Mesodermal cell (in vitro differentiated cells): Measurements from ENCODE around the gene TPRKB.
"Not testable (repeated sequence)": the region's sequence is repeated elsewhere in the genome, so short reads cannot be mapped to it uniquely, and the experiment has no call there.

ENCODE experiments used
- H3K27ac ChIP-seq: 2 replicates; pipeline ENCODE4 v1.7.0; 2013; ENCODE audit warnings: mild to moderate bottlenecking, low read depth, low read length, moderate library complexity; ENCODE audit not compliant: severe bottlenecking
- H3K36me3 ChIP-seq: 2 replicates; pipeline ENCODE4 v1.7.1; 2013; ENCODE audit warnings: mild to moderate bottlenecking, low read length, moderate library complexity; ENCODE audit not compliant: control insufficient read depth, insufficient read depth
- H3K4me1 ChIP-seq: one replicate; pipeline ENCODE4 v1.7.1; 2013; ENCODE audit warnings: mild to moderate bottlenecking, low read length; ENCODE audit not compliant: insufficient read depth, control insufficient read depth, poor library complexity, severe bottlenecking
- H3K4me3 ChIP-seq: 2 replicates; pipeline ENCODE4 v1.7.0; 2013; ENCODE audit warnings: low read length, control low read depth, mild to moderate bottlenecking; ENCODE audit not compliant: insufficient read depth, poor library complexity, severe bottlenecking; ENCODE audit errors: extremely low read depth
- H3K9me3 ChIP-seq: 2 replicates; pipeline ENCODE4 v1.7.1; 2013; ENCODE audit warnings: mild to moderate bottlenecking, low read length, moderate library complexity; ENCODE audit not compliant: control insufficient read depth
- WGBS, 2 experiments: methylation state at CpG; one replicate each; pipeline ENCODE4 v1.1.5; 2013; ENCODE audit warnings: missing lambda C conversion rate in 2 of 2; ENCODE audit not compliant: insufficient coverage in 2 of 2; 5-methylcytosine and 5-hydroxymethylcytosine counted together

TPRKB gene

GRCh38 chr2:73714091-73714490, 23.1 kb downstream of the TPRKB start:
- Histone ChIP-seq H3K9me3 (no peaks in the 10 kb centered on the region), H3K4me1 (no peaks in the 10 kb centered on the region)
- 75% methylated on average over 1 of the region's 2 CpGs; no CpG with 5 or more reads in 1 of the 2 experiments for WGBS, 2 experiments

DNA sequence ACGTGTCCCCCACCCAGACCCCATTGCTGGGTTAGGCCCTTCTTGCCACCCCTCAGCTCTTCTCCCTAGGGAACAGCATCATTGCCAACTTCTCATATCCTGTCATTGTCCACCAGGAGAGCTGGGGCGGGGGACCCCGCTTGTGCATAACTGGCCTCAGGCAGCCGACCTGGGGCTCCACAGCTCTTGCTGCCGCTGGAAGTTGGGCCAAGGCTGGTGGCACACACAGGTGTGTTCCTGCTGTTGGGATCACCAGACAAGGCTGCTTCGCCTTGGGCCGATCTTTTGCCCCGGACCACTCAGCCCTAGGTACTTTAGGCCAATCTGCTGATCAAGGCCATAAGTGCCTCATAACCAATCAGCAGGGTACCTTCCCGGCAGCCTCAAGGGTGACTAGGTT, 28.6 kb downstream of the TPRKB start:
- Histone ChIP-seq H3K4me1 (no peaks in the 10 kb centered on the region), H3K36me3 (no peaks in the 10 kb centered on the region), H3K27ac (no peak overlapping the region), H3K9me3 (no peaks in the 10 kb centered on the region), H3K4me3 (no peak overlapping the region)
- WGBS, 2 experiments = 89 to 90% methylated on average over 8 of the region's 9 CpGs

More at GRCh38 chr2:73714091-73714490, 23.1 kb downstream of the TPRKB start:
- no peaks in the 10 kb centered on the region for H3K36me3 ChIP-seq
- H3K4me3 ChIP-seq = no peak overlapping the region
- H3K27ac ChIP-seq = no peak overlapping the region

DNA sequence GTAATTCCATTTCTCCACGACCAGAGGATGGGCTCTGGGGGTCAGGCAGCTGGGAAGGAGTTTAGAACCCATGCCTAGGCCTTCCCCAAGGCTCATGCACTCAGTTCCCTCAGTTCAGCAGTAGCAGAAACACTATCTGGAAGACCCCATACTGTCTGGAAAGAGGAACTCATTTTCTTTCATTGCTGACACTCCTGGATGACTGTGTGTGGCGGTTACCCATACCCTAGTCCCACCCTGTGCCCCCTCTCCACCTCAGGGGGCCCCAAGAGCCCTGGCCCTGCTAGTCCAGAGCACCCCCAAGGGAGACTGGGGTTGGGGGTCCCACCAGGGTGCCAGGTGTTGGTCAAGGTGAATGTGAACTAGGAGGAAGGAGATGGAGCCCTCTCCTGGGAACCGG, 29.5 kb downstream of the TPRKB start:
- Histone ChIP-seq H3K9me3 (no peaks in the 10 kb centered on the region), H3K4me1 (no peaks in the 10 kb centered on the region), H3K27ac (no peak overlapping the region), H3K36me3 (no peaks in the 10 kb centered on the region), H3K4me3 (no peak overlapping the region)
- WGBS, 2 experiments = 67 to 100% methylated on average over 1 to 2 of the region's 3 CpGs

DNA sequence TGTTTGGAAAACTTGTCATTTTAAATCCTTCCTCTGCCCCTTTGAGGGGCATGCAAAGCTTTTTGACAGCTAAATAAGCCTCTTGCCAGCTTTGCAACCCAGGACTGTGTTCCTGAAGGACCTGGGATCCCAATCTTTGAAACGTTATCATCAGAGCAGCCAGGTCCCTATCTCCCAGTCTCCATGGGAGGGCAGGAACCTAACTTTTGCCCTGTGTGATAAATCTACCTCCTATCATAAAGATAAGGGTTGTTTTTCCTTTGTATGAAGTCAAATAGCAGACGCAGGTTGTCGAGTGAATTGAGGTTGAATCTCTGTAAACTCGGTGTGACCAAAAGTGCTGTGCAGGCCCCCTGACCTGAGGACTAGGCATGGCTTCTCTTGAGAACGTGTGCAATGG, 30.1 kb downstream of the TPRKB start:
- Histone ChIP-seq H3K9me3 (no peaks in the 10 kb centered on the region), H3K4me3 (no peak overlapping the region), H3K36me3 (no peaks in the 10 kb centered on the region), H3K27ac (no peak overlapping the region), H3K4me1 (no peaks in the 10 kb centered on the region)
- 77 to 81% methylated on average over 4 of the region's 5 CpGs for WGBS, 2 experiments

DNA sequence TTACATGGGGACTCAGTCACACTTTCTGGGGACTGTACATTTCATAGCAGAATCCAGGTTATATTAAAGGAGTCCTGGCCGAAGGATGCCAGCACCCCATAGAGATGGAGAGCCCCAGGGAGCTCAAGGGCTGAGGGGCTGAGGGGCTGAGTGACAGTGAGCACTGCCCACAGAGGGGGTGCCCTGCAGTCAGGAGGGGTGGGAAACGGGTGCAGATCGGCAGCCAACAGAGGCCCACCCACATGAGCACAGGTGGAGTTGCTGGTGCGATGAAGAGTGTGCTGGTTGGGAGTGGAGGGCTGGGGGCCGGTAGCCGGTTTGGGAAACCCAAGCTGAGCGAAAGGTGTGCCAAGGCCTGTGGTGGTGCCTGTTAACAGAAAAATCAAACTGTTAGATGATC, 32.1 kb downstream of the TPRKB start:
- 92 to 96% methylated on average over 7 of the region's 7 CpGs for WGBS, 2 experiments
- Histone ChIP-seq H3K36me3 (no peaks in the 10 kb centered on the region), H3K4me1 (no peaks in the 10 kb centered on the region), H3K9me3 (no peaks in the 10 kb centered on the region), H3K27ac (no peak overlapping the region), H3K4me3 (no peak overlapping the region)

DNA sequence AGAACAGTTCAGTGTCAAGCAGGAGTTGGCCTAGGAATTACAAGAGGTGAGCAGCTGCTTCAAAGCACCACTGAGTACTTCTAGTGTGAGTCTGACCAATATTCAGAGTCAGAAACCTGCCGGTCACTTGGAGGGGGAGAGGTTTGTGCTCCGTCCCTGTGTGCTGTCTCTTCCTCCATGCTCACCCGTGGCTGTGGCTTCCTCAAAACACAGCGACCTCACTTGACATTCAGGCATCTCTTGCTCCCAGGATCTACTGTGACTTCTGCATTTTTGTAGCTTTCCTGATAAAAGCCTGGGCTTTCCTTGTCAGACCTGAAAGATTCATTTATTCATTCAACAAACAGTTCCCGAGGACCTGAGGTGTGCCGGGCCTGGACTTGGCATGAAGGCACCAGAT, 32.9 kb downstream of the TPRKB start:
- Histone ChIP-seq H3K4me3 (no peak overlapping the region), H3K36me3 (no peaks in the 10 kb centered on the region), H3K27ac (no peak overlapping the region), H3K9me3 (no peaks in the 10 kb centered on the region), H3K4me1 (no peaks in the 10 kb centered on the region)
- 77 to 86% methylated on average over 6 of the region's 6 CpGs for WGBS, 2 experiments

- 94 to 98% methylated on average over 5 of the region's 5 CpGs for whole genome bisulfite sequencing, 2 experiments
- no peaks in the 10 kb centered on the region for H3K36me3 ChIP-seq
- H3K27ac ChIP-seq = no peak overlapping the region
- H3K4me3 ChIP-seq = no peak overlapping the region
- H3K9me3 ChIP-seq = peaks cover 5% of the 10 kb centered on the region
- no peaks in the 10 kb centered on the region for H3K4me1 ChIP-seq
These were observed 33.5 kb downstream of the TPRKB start for GRCh38 chr2:73703675-73704074.

DNA sequence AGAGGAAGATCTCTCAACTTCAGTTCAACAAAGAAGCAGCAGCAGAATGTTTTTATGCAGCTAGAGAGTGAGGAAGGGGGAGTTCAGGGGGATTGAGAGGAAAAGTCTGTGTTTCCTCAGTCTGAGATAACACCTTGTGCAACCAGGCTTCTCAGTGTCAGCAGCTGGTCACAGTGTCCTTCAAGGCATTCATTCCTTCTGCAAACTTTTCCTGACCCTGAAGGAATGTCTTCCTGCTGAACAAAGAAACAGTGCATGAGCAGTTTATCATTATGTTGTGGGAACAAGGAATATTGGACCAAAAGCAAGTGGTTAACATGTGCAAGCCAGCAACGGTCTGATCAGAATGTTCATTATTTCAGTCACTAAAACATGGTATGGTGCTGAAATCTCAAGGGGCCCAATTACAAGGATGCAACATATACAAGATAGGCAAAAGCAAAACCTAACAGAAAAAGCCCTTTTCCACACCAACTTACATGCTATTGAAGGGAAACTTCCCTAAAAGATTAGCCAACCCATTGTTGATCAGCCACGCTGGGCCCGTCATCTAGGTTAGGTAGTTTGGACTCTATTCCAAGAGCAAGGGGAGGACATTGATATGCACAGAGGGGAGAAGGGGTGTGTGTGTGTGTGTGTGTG, 34.2 kb downstream of the TPRKB start:
- H3K4me1 ChIP-seq, H3K4me3 ChIP-seq, H3K36me3 ChIP-seq, H3K9me3 ChIP-seq, H3K27ac ChIP-seq: not testable (repeated sequence)
- WGBS, 2 experiments = 100% methylated on average over 3 of the region's 3 CpGs; no CpG with 5 or more reads in 1 of the 2 experiments

DNA sequence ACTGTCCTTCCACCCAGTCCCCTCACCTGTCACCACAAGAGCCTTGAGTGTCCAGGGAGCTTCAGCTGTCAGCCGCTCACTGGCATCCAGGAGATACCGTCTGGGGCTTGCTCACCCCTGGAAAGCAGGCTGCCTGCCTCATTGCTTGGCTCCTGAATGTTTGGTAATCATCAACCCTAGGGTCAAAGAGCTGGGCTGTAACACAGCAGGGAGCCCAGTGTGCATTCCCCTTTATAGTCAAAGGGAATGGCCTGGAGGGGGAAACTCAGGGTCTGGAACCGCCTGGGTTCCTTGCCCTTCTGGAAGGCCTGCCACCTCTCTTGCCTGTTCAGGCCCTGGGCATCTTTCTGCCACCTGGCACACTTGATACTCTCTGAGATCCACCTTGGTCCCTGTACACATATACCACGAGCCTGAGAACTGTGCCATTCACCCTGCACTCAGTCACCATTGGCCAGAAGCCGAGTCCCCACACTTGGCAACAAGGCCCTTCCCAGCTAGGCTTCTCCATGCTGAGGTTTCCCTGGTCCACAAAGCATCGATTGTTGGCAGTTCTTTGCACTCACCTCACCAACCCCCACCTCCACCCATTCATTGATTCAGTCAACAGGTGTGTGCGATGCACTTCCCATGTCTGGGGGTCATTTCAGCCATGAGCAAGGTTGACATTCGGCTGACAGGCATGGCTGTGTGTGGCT, 35.0 kb downstream of the TPRKB start:
- Histone ChIP-seq H3K4me3 (no peak overlapping the region), H3K36me3 (no peaks in the 10 kb centered on the region), H3K4me1 (no peaks in the 10 kb centered on the region), H3K27ac (no peak overlapping the region), H3K9me3 (peaks cover 10% of the 10 kb centered on the region)
- 78 to 79% methylated on average over 6 to 8 of the region's 8 CpGs for WGBS, 2 experiments

GRCh38 chr2:73701448-73701765, 35.7 kb downstream of the TPRKB start:
- WGBS, 2 experiments = 67% methylated on average over 1 of the region's 3 CpGs; no CpG with 5 or more reads in 1 of the 2 experiments
- H3K9me3 ChIP-seq, H3K36me3 ChIP-seq: not testable (repeated sequence)

More at GRCh38 chr2:73701448-73701765, 35.7 kb downstream of the TPRKB start:
- H3K4me1 ChIP-seq, H3K27ac ChIP-seq, H3K4me3 ChIP-seq: not testable (repeated sequence)
